Tibial nerve (tissue), 4 donors: Measurements from ENCODE around the gene TJP3. TPM values are rescaled to one million over a fixed set of nuclear protein-coding genes. Genes with fewer than 3 reads are reported as not detected.
"Not testable (repeated sequence)": the region's sequence is repeated elsewhere in the genome, so short reads cannot be mapped to it uniquely, and the experiment has no call there.

ENCODE experiments used
- DNase-seq, 2 donors: peaks; one replicate each; pipeline ENCODE4 v3.0.0-alpha.2; 2019; ENCODE audit warnings: low spot score in 2 of 2
- H3K27ac ChIP-seq, 4 donors: fragments of 200-600 bp; sonication (generic) in 3 of 4; one replicate each; pipeline ENCODE4 v1.5.1; 2017 to 2019; ENCODE audit warnings: mild to moderate bottlenecking in 1 of 4
- H3K27me3 ChIP-seq, 2 donors: fragments of 200-600 bp; sonication (generic) in 1 of 2; one replicate each; pipeline versions ENCODE4 v1.5.1 to v1.6.0; 2017 to 2019
- H3K36me3 ChIP-seq, 3 donors: fragments of 200-600 bp; sonication (generic); one replicate each; pipeline ENCODE4 v1.5.1; 2018 to 2019
- H3K4me1 ChIP-seq, 4 donors: fragments of 200-600 bp; sonication (generic) in 3 of 4; one replicate each; pipeline ENCODE4 v1.5.1; 2017 to 2019
- H3K4me3 ChIP-seq, 4 donors: fragments of 200-600 bp; sonication (generic) in 3 of 4; one replicate each; pipeline ENCODE4 v1.5.1; 2017 to 2019; ENCODE audit warnings: mild to moderate bottlenecking in 1 of 4, moderate library complexity in 1 of 4
- H3K9me3 ChIP-seq, 4 donors: fragments of 200-600 bp; sonication (generic) in 3 of 4; one replicate each; pipeline ENCODE4 v1.5.1; 2017 to 2019
- CTCF ChIP-seq, 5 experiments: fragments of 200-600 bp in 3 of 5; fragments of 450-650 bp in 2 of 5; sonication (generic) in 3 of 5; IDR thresholded peaks; one replicate each; pipeline ENCODE4 v1.5.1; 2016 to 2019; ENCODE audit warnings: antibody characterized with exemption in 5 of 5, mild to moderate bottlenecking in 3 of 5, moderate library complexity in 2 of 5
- EP300 ChIP-seq, 2 donors: sonication (generic); formaldehyde crosslinking; IDR thresholded peaks; one replicate each; pipeline ENCODE4 v1.6.1; 2017; ENCODE audit warnings: antibody characterized with exemption in 2 of 2, mild to moderate bottlenecking in 1 of 2
- POLR2A ChIP-seq, 2 donors: fragments of 450-650 bp; IDR thresholded peaks; one replicate each; pipeline ENCODE4 v1.6.1; 2017; ENCODE audit warnings: antibody characterized with exemption in 2 of 2, mild to moderate bottlenecking in 2 of 2, moderate library complexity in 2 of 2
- WGBS, 2 donors: methylation state at CpG; one replicate each; pipeline ENCODE4 v1.1.5; 2018; 5-methylcytosine and 5-hydroxymethylcytosine counted together
- total RNA-seq, 4 donors: library from RNA; depleted of rRNA; stranded (reverse); fragments of >200 nt; gene quantifications; one replicate each; pipeline ENCODE4 v1.1.0, GENCODE V29; 2016

TJP3 gene
- total RNA-seq, 4 donors from 2014 or later = 0.21 to 0.90 (median 0.22) TPM; not detected in 1

- 92 to 93% methylated on average over 18 to 34 of the region's 34 CpGs for WGBS, 2 donors
Measured at GRCh38 chr19:3661284-3662238, 46.6 kb upstream of the TJP3 start.

GRCh38 chr19:3663838-3664237 lies 44.3 kb upstream of the TJP3 start:
- 92 to 94% methylated on average over 18 of the region's 18 CpGs for WGBS, 2 donors
- H3K27ac ChIP-seq = no peak overlapping the region

More at GRCh38 chr19:3661284-3662238, 46.6 kb upstream of the TJP3 start:
- H3K4me3 ChIP-seq = no peak overlapping the region
- no peak overlapping the region for H3K27ac ChIP-seq
- no peak for TF ChIP-seq CTCF (IDR thresholded peaks at IDR 0.05)
- TF ChIP-seq EP300 (IDR thresholded peaks at IDR 0.05) = no peak
- TF ChIP-seq POLR2A (IDR thresholded peaks at IDR 0.05) = no peak
- peaks cover 0 to 10% (median 0%) of the 10 kb centered on the region in 4 donors for H3K4me1 ChIP-seq
- DNase-seq = no peak
- no peaks in the 10 kb centered on the region for H3K9me3 ChIP-seq
- H3K36me3 ChIP-seq = peaks cover 0 to 89% (median 20%) of the 10 kb centered on the region in 3 donors
- no peaks in the 10 kb centered on the region for H3K27me3 ChIP-seq

GRCh38 chr19:3664879-3665642 lies 43.1 kb upstream of the TJP3 start:
- H3K9me3 ChIP-seq = no peaks in the 10 kb centered on the region
- H3K36me3 ChIP-seq = peaks cover 0 to 61% (median 20%) of the 10 kb centered on the region in 3 donors
- WGBS, 2 donors = 74 to 83% methylated on average over 15 to 19 of the region's 19 CpGs
- no peak overlapping the region for H3K4me3 ChIP-seq
- peaks cover 5 to 38% (median 19%) of the 10 kb centered on the region in 4 donors for H3K4me1 ChIP-seq
- TF ChIP-seq EP300 (IDR thresholded peaks at IDR 0.05) = no peak
- no peak for TF ChIP-seq POLR2A (IDR thresholded peaks at IDR 0.05)
- no peak for TF ChIP-seq CTCF (IDR thresholded peaks at IDR 0.05)
- peak overlapping the region in 1 of 4 donors; percentile 64 for H3K27ac ChIP-seq
- DNase-seq = no peak
- no peaks in the 10 kb centered on the region for H3K27me3 ChIP-seq

More at GRCh38 chr19:3663838-3664237, 44.3 kb upstream of the TJP3 start:
- H3K27me3 ChIP-seq = no peaks in the 10 kb centered on the region
- peaks cover 0 to 26% (median 7%) of the 10 kb centered on the region in 4 donors for H3K4me1 ChIP-seq
- H3K9me3 ChIP-seq = no peaks in the 10 kb centered on the region
- no peak overlapping the region for H3K4me3 ChIP-seq
- peaks cover 0 to 73% (median 20%) of the 10 kb centered on the region in 3 donors for H3K36me3 ChIP-seq
- TF ChIP-seq EP300 (IDR thresholded peaks at IDR 0.05) (no peak), CTCF (IDR thresholded peaks at IDR 0.05) (no peak), POLR2A (IDR thresholded peaks at IDR 0.05) (no peak)
- no peak for DNase-seq

- no peak for TF ChIP-seq POLR2A (IDR thresholded peaks at IDR 0.05)
- peak; percentile 91 to 99 (median 95) for TF ChIP-seq CTCF (IDR thresholded peaks at IDR 0.05)
- peak in 1 of 2 donors; percentile 25 for TF ChIP-seq EP300 (IDR thresholded peaks at IDR 0.05)
- no peak overlapping the region for H3K4me3 ChIP-seq
- H3K27ac ChIP-seq = peak overlapping the region in 2 of 4 donors; percentile 38 to 64
- no peaks in the 10 kb centered on the region for H3K9me3 ChIP-seq
- 36% methylated on average over 33 to 37 of the region's 40 CpGs for WGBS, 2 donors
- no peaks in the 10 kb centered on the region for H3K27me3 ChIP-seq
- peaks cover 0 to 52% (median 20%) of the 10 kb centered on the region in 3 donors for H3K36me3 ChIP-seq
- DNase-seq = peak; percentile 42 to 75
- H3K4me1 ChIP-seq = peaks cover 5 to 46% (median 27%) of the 10 kb centered on the region in 4 donors
Measured at GRCh38 chr19:3665681-3666544, 42.3 kb upstream of the TJP3 start.

GRCh38 chr19:3666545-3666856 lies 41.7 kb upstream of the TJP3 start:
- H3K4me3 ChIP-seq, H3K27me3 ChIP-seq, H3K27ac ChIP-seq, DNase-seq, H3K9me3 ChIP-seq: not testable (repeated sequence)
- H3K4me1 ChIP-seq = peaks cover 5 to 52% (median 33%) of the 10 kb centered on the region in 4 donors
- H3K36me3 ChIP-seq = peaks cover 0 to 46% (median 14%) of the 10 kb centered on the region in 3 donors
- WGBS, 2 donors = 87 to 90% methylated on average over 11 to 14 of the region's 14 CpGs
